DND-41 (cell line): ENCODE data around the gene DNAJB1.

Experiments used
- CTCF ChIP-seq: IDR thresholded peaks from 2 replicates; pipeline ENCODE4 v1.5.1; 2012; ENCODE audit warnings: borderline replicate concordance, low read length, moderate library complexity, mild to moderate bottlenecking; ENCODE audit not compliant: poor library complexity, severe bottlenecking; ENCODE audit errors: extremely low read depth
- EZH2 ChIP-seq: IDR thresholded peaks from 3 replicates; pipeline ENCODE4 v1.6.1; 2012; ENCODE audit warnings: borderline replicate concordance, low read depth, mild to moderate bottlenecking, moderate library complexity, low read length, inconsistent platforms; ENCODE audit not compliant: severe bottlenecking

- TF ChIP-seq EZH2 (no peak), CTCF (no peak)
These were observed 2.6 kb downstream of the DNAJB1 start for GRCh38 chr19:14515501-14516047.
